Karpas-422 (cell line): ENCODE data around the gene XRCC6. TPM values are rescaled to one million over a fixed set of nuclear protein-coding genes. Genes with fewer than 3 reads are reported as not detected.
A peak's percentile ranks its signal among the peaks of the same experiment; 100 is the strongest.

Experiments used
- DNase-seq: peaks from one replicate; pipeline ENCODE4 v3.0.0-alpha.2; 2015
- H2AFZ ChIP-seq: fragments of 200-600 bp; sonication (generic); 2 replicates; pipeline ENCODE4 v1.6.1; 2014; ENCODE audit warnings: antibody characterized with exemption, low read length, mixed read lengths
- H3K27ac ChIP-seq: fragments of 200-600 bp; sonication (generic); 2 replicates; pipeline ENCODE4 v1.5.1; 2014; ENCODE audit warnings: mild to moderate bottlenecking, low read length, moderate library complexity
- H3K27me3 ChIP-seq: fragments of 200-600 bp; sonication (generic); 2 replicates; pipeline ENCODE4 v1.6.1; 2014; ENCODE audit warnings: low read length, mixed read lengths
- H3K36me3 ChIP-seq: fragments of 200-600 bp; sonication (generic); 2 replicates; pipeline ENCODE4 v1.6.1; 2014; ENCODE audit warnings: low read length, mixed read lengths; ENCODE audit not compliant: insufficient read depth
- H3K4me1 ChIP-seq: fragments of 200-600 bp; sonication (generic); 2 replicates; pipeline ENCODE4 v1.6.1; 2014; ENCODE audit warnings: mild to moderate bottlenecking, low read length, mixed read lengths
- H3K4me2 ChIP-seq: fragments of 200-600 bp; sonication (generic); 2 replicates; pipeline ENCODE4 v1.6.1; 2014; ENCODE audit warnings: low read length, low read depth, mild to moderate bottlenecking; ENCODE audit not compliant: poor library complexity, severe bottlenecking
- H3K4me3 ChIP-seq: fragments of 200-600 bp; sonication (generic); 2 replicates; pipeline ENCODE4 v1.5.1; 2014; ENCODE audit warnings: mild to moderate bottlenecking, antibody characterized with exemption, low read length, mixed read lengths
- H3K79me2 ChIP-seq: fragments of 200-600 bp; sonication (generic); 2 replicates; pipeline ENCODE4 v1.6.1; 2014; ENCODE audit warnings: mild to moderate bottlenecking, low read length, mixed read lengths
- H3K9ac ChIP-seq: fragments of 200-600 bp; sonication (generic); 2 replicates; pipeline ENCODE4 v1.6.0; 2014; ENCODE audit warnings: low read length
- H3K9me2 ChIP-seq: fragments of 200-600 bp; sonication (generic), shearing (Covaris generic); replicated peaks from 2 replicates; pipeline ENCODE4 v1.6.0; 2014; ENCODE audit warnings: mild to moderate bottlenecking, low read length, moderate library complexity; ENCODE audit not compliant: insufficient read depth
- H3K9me3 ChIP-seq: fragments of 300-700, 200-600 bp; sonication (generic); 2 replicates; pipeline ENCODE4 v1.6.1; 2014; ENCODE audit warnings: low read length, mixed read lengths
- H4K20me1 ChIP-seq: fragments of 200-600 bp; sonication (generic); 2 replicates; pipeline ENCODE4 v1.6.1; 2014; ENCODE audit warnings: mild to moderate bottlenecking, antibody characterized with exemption, low read length, low read depth; ENCODE audit not compliant: insufficient read depth
- total RNA-seq: library from RNA; depleted of rRNA; stranded (reverse); fragments of >200 nt; shearing (Covaris generic); gene quantifications from 2 replicates; pipeline ENCODE4 v1.2.3, GENCODE V29; 2014; ENCODE audit warnings: low replicate concordance

Gene XRCC6
- total RNA-seq, 1 experiment from 2014 or later, result 173 TPM

- peaks cover 53% of the 10 kb centered on the region; the same call in 1 of the 2 replicates for H3K36me3 ChIP-seq
- H3K4me2 ChIP-seq, result no peak overlapping the region
- H3K9me2 ChIP-seq, result no peaks in the 10 kb centered on the region
- no peak overlapping the region for H2AFZ ChIP-seq
- no peak overlapping the region for H3K9ac ChIP-seq
- H3K27ac ChIP-seq, result no peak overlapping the region
- no peak for DNase-seq
- H4K20me1 ChIP-seq, result no peaks in the 10 kb centered on the region
- peaks cover 17% of the 10 kb centered on the region for H3K4me1 ChIP-seq
- H3K79me2 ChIP-seq, result peaks cover 47% of the 10 kb centered on the region
- H3K4me3 ChIP-seq, result no peak overlapping the region
- H3K27me3 ChIP-seq, result no peaks in the 10 kb centered on the region
- H3K9me3 ChIP-seq, result no peaks in the 10 kb centered on the region
Observed at GRCh38 chr22:41647771-41648170, 26.7 kb downstream of the XRCC6 start.

DNA sequence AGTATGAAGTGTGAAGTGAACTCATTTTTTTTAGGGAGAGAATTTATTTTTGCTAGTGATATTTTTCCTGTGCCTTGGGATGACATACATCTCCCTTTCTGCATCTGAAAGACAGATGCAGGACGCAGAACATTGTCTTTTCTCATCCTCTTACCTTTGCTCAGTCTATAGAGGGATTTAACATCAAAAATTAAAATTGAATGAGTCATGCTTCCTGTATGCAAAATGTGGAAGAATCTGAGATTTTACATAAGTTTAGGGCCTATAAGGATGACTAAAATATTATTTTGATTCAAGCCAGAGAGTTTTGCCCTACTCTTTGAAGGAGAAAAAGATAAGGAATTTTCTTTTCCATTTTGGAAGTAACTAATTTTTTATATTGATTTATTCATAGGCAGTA, 27.3 kb downstream of the XRCC6 start:
- H3K36me3 ChIP-seq, result peaks cover 52% of the 10 kb centered on the region; the same call in 1 of the 2 replicates
- DNase-seq, result peak; percentile 53
- no peaks in the 10 kb centered on the region for H3K9me3 ChIP-seq
- H3K27me3 ChIP-seq, result no peaks in the 10 kb centered on the region
- H3K4me3 ChIP-seq, result no peak overlapping the region
- no peak overlapping the region for H3K27ac ChIP-seq
- H2AFZ ChIP-seq, result no peak overlapping the region
- H3K4me2 ChIP-seq, result no peak overlapping the region
- H4K20me1 ChIP-seq, result no peaks in the 10 kb centered on the region
- H3K79me2 ChIP-seq, result peaks cover 41% of the 10 kb centered on the region
- peaks cover 17% of the 10 kb centered on the region for H3K4me1 ChIP-seq
- no peaks in the 10 kb centered on the region for H3K9me2 ChIP-seq
- H3K9ac ChIP-seq, result no peak overlapping the region

DNA sequence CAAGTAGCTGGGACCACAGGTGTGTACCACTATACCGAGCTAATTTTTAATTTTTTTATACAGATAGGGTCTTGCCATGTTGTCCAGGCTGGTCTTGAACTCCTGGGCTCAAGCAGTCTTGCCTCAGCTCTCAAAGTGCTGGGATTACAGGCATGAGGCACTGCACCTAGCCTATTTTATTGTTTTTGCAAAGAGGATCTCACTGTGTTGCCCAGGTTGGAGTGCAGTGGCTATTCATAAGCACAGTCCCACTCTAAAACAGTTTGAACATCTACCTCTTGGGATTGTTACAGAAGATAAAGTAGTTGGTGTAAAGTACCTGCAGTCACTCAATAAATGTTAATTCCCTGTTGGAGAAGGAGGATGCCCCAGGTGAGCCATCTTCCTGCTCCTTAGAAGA, 29.1 kb downstream of the XRCC6 start:
- Histone ChIP-seq H3K4me2 (no peak overlapping the region), H2AFZ (no peak overlapping the region), H3K9me2 (no peaks in the 10 kb centered on the region), H3K9me3 (no peaks in the 10 kb centered on the region), H3K27ac (no peak overlapping the region), H3K36me3 (peaks cover 60% of the 10 kb centered on the region), H3K4me1 (peaks cover 17% of the 10 kb centered on the region), H3K4me3 (no peak overlapping the region), H4K20me1 (peaks cover 8% of the 10 kb centered on the region; the same call in 1 of the 2 replicates), H3K9ac (no peak overlapping the region), H3K79me2 (peaks cover 45% of the 10 kb centered on the region), H3K27me3 (no peaks in the 10 kb centered on the region)
- no peak for DNase-seq

DNA sequence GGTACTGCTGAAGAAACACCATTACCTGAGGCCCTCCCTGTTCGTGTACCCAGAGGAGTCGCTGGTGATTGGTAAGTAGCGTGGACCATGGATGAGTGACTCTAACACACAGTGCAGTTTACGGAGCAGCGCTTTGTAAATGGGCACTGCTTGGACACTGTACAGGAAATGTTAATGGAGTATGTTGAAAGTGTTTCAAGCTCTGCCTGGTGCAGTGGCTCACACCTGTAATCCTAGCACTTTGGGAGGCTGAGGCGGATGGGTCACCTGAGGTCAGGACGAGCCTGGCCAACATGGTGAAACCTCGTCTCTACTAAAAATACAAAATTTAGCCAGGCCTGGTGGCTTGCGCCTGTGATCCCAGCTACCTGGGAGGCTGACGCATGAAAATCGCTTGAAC, 29.7 kb downstream of the XRCC6 start:
- DNase-seq, result no peak
- Histone ChIP-seq H2AFZ (no peak overlapping the region), H3K4me1 (peaks cover 17% of the 10 kb centered on the region), H3K27ac (no peak overlapping the region), H4K20me1 (peaks cover 8% of the 10 kb centered on the region; the same call in 1 of the 2 replicates), H3K36me3 (peaks cover 58% of the 10 kb centered on the region), H3K9ac (no peak overlapping the region), H3K9me3 (no peaks in the 10 kb centered on the region), H3K4me2 (no peak overlapping the region), H3K79me2 (peaks cover 42% of the 10 kb centered on the region), H3K4me3 (no peak overlapping the region), H3K27me3 (no peaks in the 10 kb centered on the region), H3K9me2 (no peaks in the 10 kb centered on the region)

DNA sequence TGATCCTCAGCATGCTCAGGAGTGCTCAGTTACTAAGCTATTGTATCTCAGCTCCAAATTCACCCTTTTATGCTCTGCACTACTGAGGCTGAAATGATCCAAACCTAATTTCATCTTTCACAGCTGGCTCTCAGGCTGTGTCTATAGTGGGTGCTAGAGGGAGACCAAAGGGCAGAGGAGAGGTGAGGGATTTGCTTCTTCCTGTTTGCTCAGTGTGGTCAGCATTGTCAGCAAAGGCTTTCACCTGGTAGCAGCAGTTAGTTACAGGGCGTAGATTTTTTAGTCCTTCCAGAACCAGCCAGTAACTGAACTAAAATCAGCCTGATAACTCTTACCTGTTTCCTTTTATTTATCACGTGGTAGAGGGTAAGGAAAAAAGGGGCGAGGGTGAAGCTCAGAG, 33.2 kb downstream of the XRCC6 start:
- Histone ChIP-seq H3K9me2 (no peaks in the 10 kb centered on the region), H3K9ac (no peak overlapping the region), H3K9me3 (no peaks in the 10 kb centered on the region), H3K4me2 (no peak overlapping the region), H3K27me3 (no peaks in the 10 kb centered on the region), H3K27ac (no peak overlapping the region), H3K36me3 (peaks cover 53% of the 10 kb centered on the region), H3K79me2 (peaks cover 20% of the 10 kb centered on the region), H3K4me1 (no peaks in the 10 kb centered on the region), H4K20me1 (peaks cover 8% of the 10 kb centered on the region; the same call in 1 of the 2 replicates), H3K4me3 (no peak overlapping the region), H2AFZ (no peak overlapping the region)
- DNase-seq, result no peak

DNA sequence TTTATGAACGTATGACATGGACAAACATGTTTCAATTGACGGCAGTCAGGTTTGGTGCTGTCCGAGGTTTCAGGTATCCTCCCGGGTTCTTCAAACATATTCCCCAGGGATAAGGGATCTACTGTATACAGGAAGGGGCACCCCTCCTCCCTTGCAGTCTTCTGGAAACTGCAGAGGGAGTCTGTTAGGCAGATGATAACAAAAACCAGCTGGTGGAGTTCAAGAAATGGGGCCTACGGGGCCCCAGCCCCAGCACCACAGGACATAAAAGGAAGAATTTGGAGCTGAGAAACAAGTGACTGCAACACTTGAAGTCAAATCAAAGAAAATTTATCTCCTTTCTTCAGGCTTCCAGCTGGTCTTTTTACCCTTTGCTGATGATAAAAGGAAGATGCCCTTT, 35.5 kb downstream of the XRCC6 start:
- H3K27me3 ChIP-seq, result no peaks in the 10 kb centered on the region
- DNase-seq, result no peak
- H3K36me3 ChIP-seq, result peaks cover 59% of the 10 kb centered on the region
- H3K27ac ChIP-seq, result no peak overlapping the region
- H3K9ac ChIP-seq, result no peak overlapping the region
- H4K20me1 ChIP-seq, result peaks cover 8% of the 10 kb centered on the region; the same call in 1 of the 2 replicates
- no peak overlapping the region for H3K4me2 ChIP-seq
- no peaks in the 10 kb centered on the region for H3K9me2 ChIP-seq
- H3K4me1 ChIP-seq, result no peaks in the 10 kb centered on the region
- H2AFZ ChIP-seq, result no peak overlapping the region
- H3K9me3 ChIP-seq, result no peaks in the 10 kb centered on the region
- H3K79me2 ChIP-seq, result peaks cover 11% of the 10 kb centered on the region
- no peak overlapping the region for H3K4me3 ChIP-seq

DNA sequence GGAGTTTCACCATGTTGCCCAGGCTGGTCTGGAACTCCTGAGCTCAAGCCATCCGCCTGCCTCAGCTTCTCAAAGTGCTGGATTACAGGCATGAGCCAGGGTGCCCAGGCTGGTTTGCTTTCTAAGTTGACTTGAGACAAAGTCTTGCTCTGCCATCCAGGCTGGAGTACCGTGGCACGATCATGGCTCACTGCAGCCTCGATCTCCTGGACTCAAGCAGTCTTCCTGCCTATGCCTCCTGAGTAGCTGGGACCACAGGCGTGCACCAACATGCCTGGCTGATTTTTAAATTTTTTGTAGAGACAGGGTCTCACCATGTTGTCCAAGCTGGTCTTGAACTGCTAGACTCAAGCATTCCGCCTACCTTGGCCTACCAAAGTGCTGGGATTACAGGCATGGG, 36.6 kb downstream of the XRCC6 start:
- Histone ChIP-seq H2AFZ (no peak overlapping the region), H3K27ac (no peak overlapping the region), H3K9me2 (no peaks in the 10 kb centered on the region), H3K9me3 (no peaks in the 10 kb centered on the region), H4K20me1 (peaks cover 8% of the 10 kb centered on the region; the same call in 1 of the 2 replicates), H3K27me3 (no peaks in the 10 kb centered on the region), H3K4me1 (no peaks in the 10 kb centered on the region), H3K79me2 (peaks cover 8% of the 10 kb centered on the region; the same call in 1 of the 2 replicates), H3K9ac (no peak overlapping the region), H3K36me3 (peaks cover 60% of the 10 kb centered on the region), H3K4me3 (no peak overlapping the region), H3K4me2 (no peak overlapping the region)
- no peak for DNase-seq

- peaks cover 54% of the 10 kb centered on the region for H3K36me3 ChIP-seq
- no peak overlapping the region for H2AFZ ChIP-seq
- H3K9me3 ChIP-seq, result no peaks in the 10 kb centered on the region
- DNase-seq, result no peak
- no peak overlapping the region for H3K27ac ChIP-seq
- H3K9me2 ChIP-seq, result no peaks in the 10 kb centered on the region
- no peak overlapping the region for H3K4me2 ChIP-seq
- no peaks in the 10 kb centered on the region for H3K4me1 ChIP-seq
- 0 out of 2 replicates have a peak, but pooled peaks cover 4% of the 10 kb centered on the region for H4K20me1 ChIP-seq
- no peak overlapping the region for H3K4me3 ChIP-seq
- H3K27me3 ChIP-seq, result no peaks in the 10 kb centered on the region
- no peak overlapping the region for H3K9ac ChIP-seq
- peaks cover 8% of the 10 kb centered on the region; the same call in 1 of the 2 replicates for H3K79me2 ChIP-seq
Observed at GRCh38 chr22:41658869-41659268, 37.8 kb downstream of the XRCC6 start.

- Histone ChIP-seq H3K9ac (no peak overlapping the region), H3K4me1 (no peaks in the 10 kb centered on the region), H3K9me3 (no peaks in the 10 kb centered on the region), H3K27me3 (no peaks in the 10 kb centered on the region), H3K36me3 (peaks cover 51% of the 10 kb centered on the region), H3K9me2 (no peaks in the 10 kb centered on the region), H3K79me2 (no peaks in the 10 kb centered on the region), H3K4me3 (no peak overlapping the region), H3K4me2 (no peak overlapping the region), H4K20me1 (no peaks in the 10 kb centered on the region), H3K27ac (no peak overlapping the region), H2AFZ (no peak overlapping the region)
- no peak for DNase-seq
Observed at GRCh38 chr22:41659941-41660340, 38.8 kb downstream of the XRCC6 start.
